Bronchial epithelial cell (primary cell): ENCODE measurements around the gene XRCC6. TPM values are rescaled to one million over a fixed set of nuclear protein-coding genes. Genes with fewer than 3 reads are reported as not detected.
A peak's percentile ranks its signal among the peaks of the same experiment; 100 is the strongest.
"Not testable (repeated sequence)": the region's sequence is repeated elsewhere in the genome, so short reads cannot be mapped to it uniquely, and the experiment has no call there.

Experiments
- DNase-seq: peaks from one replicate; pipeline ENCODE4 v3.0.0-alpha.2; 2010; ENCODE audit warnings: low read depth
- FAIRE-seq: peaks from 2 replicates; lab custom pipeline; 2011; peaks lifted over from hg19 to GRCh38; lab: Jason Lieb, UNC
- H3K27me3 ChIP-seq: 2 replicates; pipeline ENCODE4 v1.5.1; 2011; ENCODE audit warnings: low read length; ENCODE audit not compliant: control insufficient read depth, insufficient read depth
- H3K36me3 ChIP-seq: 2 replicates; pipeline ENCODE4 v1.5.1; 2011; ENCODE audit warnings: low read length; ENCODE audit not compliant: control insufficient read depth, insufficient read depth
- H3K4me3 ChIP-seq: 2 replicates; pipeline ENCODE4 v1.5.1; 2011; ENCODE audit warnings: mild to moderate bottlenecking, low read depth, low read length, control low read depth
- total RNA-seq: library from RNA; depleted of rRNA; stranded (reverse); fragments of >200 nt; gene quantifications from 2 replicates; pipeline ENCODE4 v1.2.1, GENCODE V29; 2014
- TF ChIP-seq, protein P1 (sequence below): IDR thresholded peaks from 2 replicates; pipeline ENCODE4 v1.5.1; 2011; ENCODE audit warnings: mild to moderate bottlenecking, moderate library complexity, low read length, control low read depth, inconsistent platforms; ENCODE audit not compliant: insufficient read depth, severe bottlenecking

Gene XRCC6
- total RNA-seq, 1 donor from 2014 or later: 266 TPM

DNA sequence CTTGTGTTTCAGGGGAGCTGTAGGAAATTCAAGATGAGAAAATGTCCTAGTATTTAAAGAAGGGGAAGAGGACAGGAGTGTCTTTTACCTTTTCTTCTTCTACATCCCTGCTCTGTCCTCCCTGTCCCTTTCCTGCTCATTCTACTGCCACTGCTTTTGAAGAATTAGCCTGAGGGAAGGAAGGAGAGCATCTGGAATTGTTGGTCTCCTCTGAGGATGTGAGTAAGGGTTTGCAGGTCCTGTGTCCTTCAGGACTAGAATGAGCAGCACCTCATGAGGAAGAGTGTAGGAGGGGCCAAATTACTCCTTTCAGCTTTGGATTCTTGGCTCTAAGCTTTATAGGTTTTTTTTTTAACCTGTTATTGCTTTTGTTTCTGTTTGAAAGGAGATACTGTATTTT, 43.4 kb downstream of the XRCC6 start:
- Histone ChIP-seq H3K36me3 (peaks cover 12% of the 10 kb centered on the region), H3K27me3 (no peaks in the 10 kb centered on the region), H3K4me3 (no peak overlapping the region)
- DNase-seq (no peak), FAIRE-seq (no peak)
- TF ChIP-seq, protein P1, sequence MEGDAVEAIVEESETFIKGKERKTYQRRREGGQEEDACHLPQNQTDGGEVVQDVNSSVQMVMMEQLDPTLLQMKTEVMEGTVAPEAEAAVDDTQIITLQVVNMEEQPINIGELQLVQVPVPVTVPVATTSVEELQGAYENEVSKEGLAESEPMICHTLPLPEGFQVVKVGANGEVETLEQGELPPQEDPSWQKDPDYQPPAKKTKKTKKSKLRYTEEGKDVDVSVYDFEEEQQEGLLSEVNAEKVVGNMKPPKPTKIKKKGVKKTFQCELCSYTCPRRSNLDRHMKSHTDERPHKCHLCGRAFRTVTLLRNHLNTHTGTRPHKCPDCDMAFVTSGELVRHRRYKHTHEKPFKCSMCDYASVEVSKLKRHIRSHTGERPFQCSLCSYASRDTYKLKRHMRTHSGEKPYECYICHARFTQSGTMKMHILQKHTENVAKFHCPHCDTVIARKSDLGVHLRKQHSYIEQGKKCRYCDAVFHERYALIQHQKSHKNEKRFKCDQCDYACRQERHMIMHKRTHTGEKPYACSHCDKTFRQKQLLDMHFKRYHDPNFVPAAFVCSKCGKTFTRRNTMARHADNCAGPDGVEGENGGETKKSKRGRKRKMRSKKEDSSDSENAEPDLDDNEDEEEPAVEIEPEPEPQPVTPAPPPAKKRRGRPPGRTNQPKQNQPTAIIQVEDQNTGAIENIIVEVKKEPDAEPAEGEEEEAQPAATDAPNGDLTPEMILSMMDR: no peak

DNA sequence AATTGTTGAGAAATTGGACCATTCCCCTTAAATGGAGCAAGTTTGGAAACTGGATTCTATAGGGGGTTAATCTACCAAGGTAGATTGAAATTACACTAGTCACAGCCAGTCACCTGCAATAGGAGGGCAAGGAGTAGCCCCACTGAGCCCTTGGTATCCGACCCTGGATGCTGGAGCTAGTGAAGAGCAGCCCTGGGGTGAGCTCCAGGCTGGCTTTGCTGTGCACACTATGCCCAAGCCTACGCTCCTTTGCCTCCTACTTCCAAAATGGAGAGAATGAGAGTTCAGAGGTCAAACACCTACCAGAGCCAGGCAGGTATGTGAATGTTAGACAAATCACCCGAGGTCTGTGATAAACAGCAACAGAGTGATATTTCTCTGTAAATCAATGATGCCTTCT, 43.9 kb downstream of the XRCC6 start:
- FAIRE-seq (no peak), DNase-seq (no peak)
- peaks cover 9% of the 10 kb centered on the region for H3K36me3 ChIP-seq
- H3K27me3 ChIP-seq: no peaks in the 10 kb centered on the region
- H3K4me3 ChIP-seq: no peak overlapping the region
- TF ChIP-seq, protein P1: no peak

DNA sequence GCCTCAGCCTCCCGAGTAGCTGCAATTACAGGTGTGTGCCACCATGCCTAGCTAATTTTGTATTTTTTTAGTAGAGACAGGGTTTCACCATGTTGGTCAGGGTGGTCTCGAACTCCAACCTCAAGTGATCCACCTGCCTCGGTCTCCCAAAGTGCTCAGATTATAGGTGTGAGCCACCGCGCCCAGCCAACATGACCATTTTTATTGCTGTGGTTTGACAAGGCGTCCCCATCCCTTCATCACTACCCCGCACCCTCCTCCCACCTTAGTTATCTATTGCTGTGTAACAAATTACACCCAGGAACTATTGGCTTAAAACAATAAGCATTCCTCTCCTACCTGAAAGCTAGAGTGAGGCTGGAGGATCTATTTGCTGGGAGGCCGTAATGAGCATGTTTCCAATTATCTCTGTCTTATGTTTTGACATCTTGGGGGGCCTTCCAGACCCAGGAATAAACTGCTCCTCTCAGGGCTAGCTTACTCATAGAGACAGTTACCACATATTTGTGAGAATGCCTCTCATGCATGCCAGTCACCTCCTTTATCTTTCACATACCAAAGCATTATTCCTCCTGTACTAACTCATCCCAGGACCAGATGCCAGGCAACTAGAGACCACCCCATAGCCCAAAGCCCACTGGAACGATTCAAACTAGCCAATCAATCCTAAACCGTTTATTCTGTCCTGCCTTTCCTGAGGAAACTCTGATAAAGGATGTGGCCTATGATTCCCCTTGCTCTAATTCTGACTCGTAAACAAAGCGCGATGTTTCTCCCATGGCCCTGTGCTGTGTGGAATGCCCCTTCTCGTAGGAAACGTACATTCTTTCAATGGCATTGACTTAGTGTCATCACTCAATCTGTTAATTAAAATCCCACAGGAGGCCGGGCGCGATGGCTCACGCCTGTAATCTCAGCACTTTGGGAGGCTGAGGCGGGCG, 48.1 kb downstream of the XRCC6 start:
- DNase-seq (no peak), FAIRE-seq (peak; percentile 23)

DNA sequence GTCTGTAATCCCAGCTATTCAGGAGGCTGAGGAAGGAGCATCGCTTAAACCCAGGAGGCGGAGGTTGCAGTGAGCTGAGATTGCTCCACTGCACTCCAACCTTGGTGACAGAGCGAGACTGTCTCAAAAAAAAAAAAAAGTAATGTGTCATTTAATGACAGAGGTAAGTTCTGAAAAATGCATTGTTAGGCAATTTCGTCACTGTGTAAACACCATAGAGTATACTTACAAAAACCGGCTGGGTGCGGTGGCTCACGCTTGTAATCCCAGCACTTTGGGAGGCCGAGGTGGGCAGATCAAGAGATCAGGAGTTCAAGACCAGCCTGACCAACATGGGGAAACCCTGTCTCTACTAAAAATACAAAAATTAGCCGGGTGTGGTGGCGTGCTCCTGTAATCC, 51.0 kb downstream of the XRCC6 start:
- DNase-seq: peak; percentile 93
- not testable (repeated sequence) for H3K27me3 ChIP-seq, H3K36me3 ChIP-seq, H3K4me3 ChIP-seq, FAIRE-seq

More for the DNA sequence above, 48.1 kb downstream of the XRCC6 start:
- Histone ChIP-seq H3K36me3 (no peaks in the 10 kb centered on the region), H3K27me3 (no peaks in the 10 kb centered on the region), H3K4me3 (no peak overlapping the region)
- TF ChIP-seq, protein P1: no peak

DNA sequence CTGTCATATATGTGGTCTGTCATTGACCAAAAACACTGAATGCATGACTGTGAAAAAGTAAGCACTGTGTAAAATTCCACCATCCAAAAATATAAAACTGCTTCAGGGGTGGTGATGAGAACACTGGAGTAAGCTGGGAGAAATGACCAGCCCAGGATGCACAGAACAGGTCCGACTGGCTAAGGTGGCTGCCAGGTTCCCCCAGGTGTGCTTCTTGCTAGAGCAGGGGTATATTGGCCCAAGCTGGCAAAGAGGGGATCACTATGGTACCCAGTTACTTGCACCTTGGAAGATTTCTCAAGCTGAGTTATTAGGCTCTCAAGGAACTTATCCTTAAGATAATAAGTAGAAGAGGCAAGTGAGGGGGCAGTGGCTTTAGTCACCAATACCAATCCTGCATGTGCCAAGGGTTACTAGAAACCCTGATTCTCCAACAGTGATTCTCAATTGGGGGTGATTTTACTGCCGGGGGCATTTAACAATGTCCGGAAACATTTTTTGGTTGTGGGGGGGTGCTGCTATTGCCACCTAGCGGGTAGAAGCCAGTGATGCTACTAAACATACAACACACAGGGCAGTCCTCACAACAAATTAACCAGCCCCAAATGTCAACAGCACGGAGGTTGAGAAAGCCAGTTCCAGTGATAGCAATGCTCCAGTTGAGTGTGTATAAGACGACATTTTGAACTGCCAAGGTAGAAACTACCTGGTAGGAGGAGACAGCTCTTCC, 51.9 kb downstream of the XRCC6 start:
- TF ChIP-seq, protein P1: peak; percentile 32
- no peaks in the 10 kb centered on the region for H3K27me3 ChIP-seq
- FAIRE-seq (no peak), DNase-seq (no peak)
- peaks cover 8% of the 10 kb centered on the region for H3K36me3 ChIP-seq
- no peak overlapping the region for H3K4me3 ChIP-seq

DNA sequence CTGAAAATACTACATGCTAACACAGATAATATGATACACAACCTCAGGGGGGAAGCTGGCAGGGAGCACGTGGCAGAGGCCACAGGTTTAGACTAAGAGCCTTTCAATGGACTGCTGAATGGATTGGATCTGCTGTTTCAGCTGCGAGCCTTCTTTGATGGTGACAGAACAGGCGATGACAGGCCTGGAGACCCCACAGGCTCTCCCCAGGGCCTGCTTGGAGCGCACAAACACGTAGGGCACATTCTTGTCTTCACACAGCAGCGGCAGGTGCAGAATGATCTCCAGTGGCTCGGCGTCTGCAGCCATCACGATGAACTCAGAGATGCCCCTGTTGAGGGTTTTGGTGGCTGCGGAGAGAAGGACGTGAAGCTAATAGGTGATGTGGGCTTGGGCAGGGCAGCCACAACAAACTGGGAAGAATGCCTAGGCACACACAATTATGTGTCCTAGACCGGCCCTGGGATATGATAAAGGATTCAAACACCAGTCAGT, 53.8 kb downstream of the XRCC6 start:
- H3K4me3 ChIP-seq: no peak overlapping the region
- TF ChIP-seq, protein P1: no peak
- DNase-seq (no peak), FAIRE-seq (no peak)
- no peaks in the 10 kb centered on the region for H3K27me3 ChIP-seq
- peaks cover 16% of the 10 kb centered on the region for H3K36me3 ChIP-seq
